CD4-positive, alpha-beta T cell (primary cell): ENCODE results near the gene XYLT1. TPM values are rescaled to one million over a fixed set of nuclear protein-coding genes. Genes with fewer than 3 reads are reported as not detected.
A peak's percentile ranks its signal among the peaks of the same experiment; 100 is the strongest.

Experiments
- ATAC-seq: fragments of 200-7000 bp; cut with Tn5 transposase; one replicate; pipeline ENCODE4 v1.10.0; 2022; ENCODE audit warnings: mild to moderate bottlenecking; ENCODE audit not compliant: poor library complexity
- CTCF ChIA-PET: fragments of 350-600 bp; sonication (Branson Sonifier 250); formaldehyde crosslinking; loops from one replicate; lab custom pipeline; 2021; ENCODE audit warnings: antibody characterized with exemption, inconsistent platforms; lab: Charles Lee
- POLR2A ChIA-PET: fragments of 350-600 bp; sonication (Branson Sonifier 250); formaldehyde crosslinking; loops from one replicate; lab custom pipeline; 2021; ENCODE audit warnings: antibody characterized with exemption, inconsistent platforms; lab: Charles Lee
- DNase-seq, 14 experiments: peaks; one replicate each; pipeline ENCODE4 v3.0.0-alpha.2; 2013 to 2020; ENCODE audit warnings: mixed read lengths in 2 of 14
- H3K27ac ChIP-seq, 2 donors: one replicate each; pipeline versions ENCODE4 v1.5.1 to v1.7.0; 2013; ENCODE audit warnings: low read length in 2 of 2, low read depth in 1 of 2, mild to moderate bottlenecking in 1 of 2
- H3K27me3 ChIP-seq, 2 experiments: 1 replicate in 1 of 2; 2 replicates in 1 of 2; pipeline versions ENCODE4 v1.6.1 to v1.7.0; 2013; ENCODE audit warnings: low read length in 2 of 2, control low read depth in 1 of 2, mild to moderate bottlenecking in 1 of 2, moderate library complexity in 1 of 2; ENCODE audit not compliant: insufficient read depth in 2 of 2, control insufficient read depth in 1 of 2
- H3K36me3 ChIP-seq: one replicate; pipeline ENCODE4 v1.6.1; 2013; ENCODE audit warnings: low read length, control low read depth; ENCODE audit not compliant: insufficient read depth
- H3K4me1 ChIP-seq: one replicate; pipeline ENCODE4 v1.6.1; 2013; ENCODE audit warnings: low read length, control low read depth; ENCODE audit not compliant: insufficient read depth
- H3K4me3 ChIP-seq: one replicate; pipeline ENCODE4 v1.5.1; 2013; ENCODE audit warnings: mild to moderate bottlenecking, low read length, moderate library complexity
- H3K9me3 ChIP-seq, 2 experiments: 1 replicate in 1 of 2; 2 replicates in 1 of 2; pipeline versions ENCODE4 v1.6.1 to v1.7.0; 2013; ENCODE audit warnings: low read length in 2 of 2, mild to moderate bottlenecking in 2 of 2, control low read depth in 1 of 2, moderate library complexity in 1 of 2; ENCODE audit not compliant: control insufficient read depth in 1 of 2, insufficient read depth in 1 of 2
- H3K27ac Mint-ChIP-seq: one replicate; pipeline ENCODE4 v1.8.0; 2020; ENCODE audit warnings: mixed read lengths
- H3K27me3 Mint-ChIP-seq: one replicate; pipeline ENCODE4 v1.8.0; 2021; ENCODE audit warnings: mixed read lengths
- H3K36me3 Mint-ChIP-seq: one replicate; pipeline ENCODE4 v1.8.0; 2021; ENCODE audit warnings: low read depth, mixed read lengths
- H3K4me1 Mint-ChIP-seq: one replicate; pipeline ENCODE4 v1.8.0; 2021; ENCODE audit warnings: low read depth, mixed read lengths
- H3K4me3 Mint-ChIP-seq: one replicate; pipeline ENCODE4 v1.8.0; 2020; ENCODE audit warnings: mild to moderate bottlenecking, mixed read lengths
- H3K9me3 Mint-ChIP-seq: one replicate; pipeline ENCODE4 v1.8.0; 2020; ENCODE audit warnings: mixed read lengths
- CTCF ChIP-seq: fragments of 200-600 bp; IDR thresholded peaks from one replicate; pipeline ENCODE4 v1.8.0; 2022; ENCODE audit warnings: antibody characterized with exemption, mild to moderate bottlenecking
- intact Hi-C, 2 experiments: fragments of 100-400 bp; cut with DNase I in 1 of 2; cut with micrococcal nuclease in 1 of 2; formaldehyde crosslinking; loops; one replicate each; pipeline versions ENCODE4 v1.15.1 to v1.9.0; 2023 to 2025; cut with DNase I, micrococcal nuclease
- total RNA-seq, 174 experiments: library from RNA in 2 of 174; stranded (reverse) in 2 of 174; gene quantifications; one replicate each; pipeline ENCODE4 v1.2.3 and lab custom pipeline; 2021 to 2026

Gene XYLT1
- total RNA-seq, 2 experiments from 2014 or later, result 26.0 to 27.1 TPM

GRCh38 chr16:17368446-17368845 is 102.3 kb downstream of the XYLT1 start:
- no peak for ATAC-seq
- ChIA-PET POLR2A (interaction anchor here (1.1 to 5.6 kb wide), 9 partner anchors 10 to 99 kb away, joined by 3 to 51 read pairs (median 7); no protein-coding TSS in a partner anchor), CTCF (interaction anchor here (0.7 kb wide), 1 partner anchor 31 kb away, joined by 3 read pairs; no protein-coding TSS in a partner anchor)
- H3K4me1 ChIP-seq, result peaks cover 87% of the 10 kb centered on the region
- H3K36me3 Mint-ChIP-seq, result peaks cover 4% of the 10 kb centered on the region
- H3K27ac Mint-ChIP-seq, result peak overlapping the region; percentile 93
- H3K27me3 Mint-ChIP-seq, result no peaks in the 10 kb centered on the region
- peaks cover 96% of the 10 kb centered on the region for H3K4me1 Mint-ChIP-seq
- H3K36me3 ChIP-seq, result no peaks in the 10 kb centered on the region
- no peaks in the 10 kb centered on the region for H3K27me3 ChIP-seq
- peak overlapping the region; percentile 88 for H3K4me3 Mint-ChIP-seq
- H3K27ac ChIP-seq, result peak overlapping the region; percentile 72 to 90
- peak in 2 of 14 experiments; percentile 36 to 55 for DNase-seq
- intact Hi-C loops, result no loop called here
- no peak for TF ChIP-seq CTCF
- peak overlapping the region; percentile 54 for H3K4me3 ChIP-seq
- no peaks in the 10 kb centered on the region for H3K9me3 Mint-ChIP-seq
- H3K9me3 ChIP-seq, result no peaks in the 10 kb centered on the region

- H3K27me3 ChIP-seq, result no peaks in the 10 kb centered on the region
- Mint-ChIP-seq H3K4me1 (peaks cover 99% of the 10 kb centered on the region), H3K4me3 (peak overlapping the region; percentile 60), H3K36me3 (peaks cover 4% of the 10 kb centered on the region), H3K27ac (peak overlapping the region; percentile 93), H3K27me3 (no peaks in the 10 kb centered on the region), H3K9me3 (no peaks in the 10 kb centered on the region)
- ChIA-PET POLR2A (interaction anchor here (0.8 to 5.6 kb wide), 8 partner anchors 9 to 81 kb away, joined by 3 to 51 read pairs (median 4); no protein-coding TSS in a partner anchor), CTCF (no interaction called here)
- H3K27ac ChIP-seq, result peak overlapping the region in 1 of 2 donors; percentile 72
- intact Hi-C loops, result no loop called here
- no peak for TF ChIP-seq CTCF
- ATAC-seq (no peak), DNase-seq (peak in 1 of 14 experiments; percentile 33)
- H3K4me3 ChIP-seq, result no peak overlapping the region
- peaks cover 89% of the 10 kb centered on the region for H3K4me1 ChIP-seq
- no peaks in the 10 kb centered on the region for H3K36me3 ChIP-seq
- H3K9me3 ChIP-seq, result no peaks in the 10 kb centered on the region
Measured at GRCh38 chr16:17367923-17368322, 102.8 kb downstream of the XYLT1 start.

GRCh38 chr16:17367036-17367435 is 103.7 kb downstream of the XYLT1 start:
- Mint-ChIP-seq H3K27me3 (no peaks in the 10 kb centered on the region), H3K9me3 (no peaks in the 10 kb centered on the region), H3K4me1 (peaks cover 99% of the 10 kb centered on the region), H3K4me3 (peak overlapping the region; percentile 60), H3K36me3 (peaks cover 4% of the 10 kb centered on the region), H3K27ac (peak overlapping the region; percentile 93)
- ATAC-seq, result no peak
- H3K36me3 ChIP-seq, result no peaks in the 10 kb centered on the region
- no peak overlapping the region for H3K4me3 ChIP-seq
- intact Hi-C loops, result no loop called here
- POLR2A ChIA-PET, result interaction anchor here (0.8 to 3.9 kb wide), 8 partner anchors 8 to 82 kb away, joined by 3 to 38 read pairs (median 4); no protein-coding TSS in a partner anchor
- H3K27me3 ChIP-seq, result no peaks in the 10 kb centered on the region
- H3K9me3 ChIP-seq, result no peaks in the 10 kb centered on the region
- CTCF ChIA-PET, result interaction anchor here (0.9 kb wide), 1 partner anchor 12 kb away, joined by 3 read pairs; no protein-coding TSS in a partner anchor
- peak in 3 of 14 experiments; percentile 45 to 60 (median 52) for DNase-seq
- H3K4me1 ChIP-seq, result peaks cover 95% of the 10 kb centered on the region
- peak overlapping the region; percentile 20 to 50 for H3K27ac ChIP-seq
- no peak for TF ChIP-seq CTCF
